ENCODE results near the gene LY86.

The LY86 gene

GRCh38 chr6:6619021-6619794 is 30.7 kb downstream of the LY86 start:
- H3K27ac ChIP-seq (ENCODE audit: insufficient read depth, low read depth, low read length, poor library complexity, severe bottlenecking), result no peak overlapping the region
- no peaks in the 10 kb centered on the region for H3K36me3 ChIP-seq (ENCODE audit: control insufficient read depth, insufficient read depth, low read length)
- 90 to 91% methylated on average over 8 of the region's 8 CpGs for WGBS, 2 experiments
- no peak overlapping the region for H3K4me3 ChIP-seq (ENCODE audit: insufficient read depth, low read depth, low read length)
- H3K9me3 ChIP-seq (ENCODE audit: control insufficient read depth, low read length), result no peaks in the 10 kb centered on the region
- H3K4me1 ChIP-seq (ENCODE audit: control insufficient read depth, insufficient read depth, low read length), result peaks cover 5% of the 10 kb centered on the region
- H3K27me3 ChIP-seq (ENCODE audit: control insufficient read depth, insufficient read depth, low read length, poor library complexity, severe bottlenecking), result no peaks in the 10 kb centered on the region

- Histone ChIP-seq H3K4me1 (ENCODE audit: control insufficient read depth, insufficient read depth, low read length) (peaks cover 5% of the 10 kb centered on the region), H3K36me3 (ENCODE audit: control insufficient read depth, insufficient read depth, low read length) (no peaks in the 10 kb centered on the region), H3K27me3 (ENCODE audit: control insufficient read depth, insufficient read depth, low read length, poor library complexity, severe bottlenecking) (no peaks in the 10 kb centered on the region), H3K9me3 (ENCODE audit: control insufficient read depth, low read length) (no peaks in the 10 kb centered on the region), H3K4me3 (ENCODE audit: insufficient read depth, low read depth, low read length) (no peak overlapping the region), H3K27ac (ENCODE audit: insufficient read depth, low read depth, low read length, poor library complexity, severe bottlenecking) (no peak overlapping the region)
- 95% methylated on average over 9 of the region's 9 CpGs for WGBS, 2 experiments
These were observed 32.4 kb downstream of the LY86 start for GRCh38 chr6:6620766-6621425.

- no peaks in the 10 kb centered on the region for H3K9me3 ChIP-seq (ENCODE audit: control insufficient read depth, low read length)
- H3K4me3 ChIP-seq (ENCODE audit: insufficient read depth, low read depth, low read length), result no peak overlapping the region
- no peaks in the 10 kb centered on the region for H3K27me3 ChIP-seq (ENCODE audit: control insufficient read depth, insufficient read depth, low read length, poor library complexity, severe bottlenecking)
- no peaks in the 10 kb centered on the region for H3K36me3 ChIP-seq (ENCODE audit: control insufficient read depth, insufficient read depth, low read length)
- peaks cover 5% of the 10 kb centered on the region for H3K4me1 ChIP-seq (ENCODE audit: control insufficient read depth, insufficient read depth, low read length)
- no peak overlapping the region for H3K27ac ChIP-seq (ENCODE audit: insufficient read depth, low read depth, low read length, poor library complexity, severe bottlenecking)
- 89 to 92% methylated on average over 1 of the region's 1 CpG for WGBS, 2 experiments
These were observed 34.0 kb downstream of the LY86 start for GRCh38 chr6:6622501-6622900.

GRCh38 chr6:6623553-6623952 is 35.0 kb downstream of the LY86 start:
- no peak overlapping the region for H3K4me3 ChIP-seq (ENCODE audit: insufficient read depth, low read depth, low read length)
- peaks cover 5% of the 10 kb centered on the region for H3K4me1 ChIP-seq (ENCODE audit: control insufficient read depth, insufficient read depth, low read length)
- H3K27ac ChIP-seq (ENCODE audit: insufficient read depth, low read depth, low read length, poor library complexity, severe bottlenecking), result no peak overlapping the region
- H3K27me3 ChIP-seq (ENCODE audit: control insufficient read depth, insufficient read depth, low read length, poor library complexity, severe bottlenecking), result no peaks in the 10 kb centered on the region
- WGBS, 2 experiments, result 93% methylated on average over 1 of the region's 1 CpG
- H3K36me3 ChIP-seq (ENCODE audit: control insufficient read depth, insufficient read depth, low read length), result no peaks in the 10 kb centered on the region
- no peaks in the 10 kb centered on the region for H3K9me3 ChIP-seq (ENCODE audit: control insufficient read depth, low read length)

GRCh38 chr6:6624269-6624990 is 35.9 kb downstream of the LY86 start:
- no peaks in the 10 kb centered on the region for H3K27me3 ChIP-seq (ENCODE audit: control insufficient read depth, insufficient read depth, low read length, poor library complexity, severe bottlenecking)
- H3K9me3 ChIP-seq (ENCODE audit: control insufficient read depth, low read length), result no peaks in the 10 kb centered on the region
- 88 to 90% methylated on average over 3 to 6 of the region's 6 CpGs for WGBS, 2 experiments
- H3K36me3 ChIP-seq (ENCODE audit: control insufficient read depth, insufficient read depth, low read length), result no peaks in the 10 kb centered on the region
- no peak overlapping the region for H3K4me3 ChIP-seq (ENCODE audit: insufficient read depth, low read depth, low read length)
- peaks cover 5% of the 10 kb centered on the region for H3K4me1 ChIP-seq (ENCODE audit: control insufficient read depth, insufficient read depth, low read length)
- H3K27ac ChIP-seq (ENCODE audit: insufficient read depth, low read depth, low read length, poor library complexity, severe bottlenecking), result no peak overlapping the region

GRCh38 chr6:6626187-6626586 is 37.7 kb downstream of the LY86 start:
- Histone ChIP-seq H3K36me3 (ENCODE audit: control insufficient read depth, insufficient read depth, low read length) (no peaks in the 10 kb centered on the region), H3K27me3 (ENCODE audit: control insufficient read depth, insufficient read depth, low read length, poor library complexity, severe bottlenecking) (no peaks in the 10 kb centered on the region), H3K4me3 (ENCODE audit: insufficient read depth, low read depth, low read length) (no peak overlapping the region), H3K9me3 (ENCODE audit: control insufficient read depth, low read length) (no peaks in the 10 kb centered on the region), H3K4me1 (ENCODE audit: control insufficient read depth, insufficient read depth, low read length) (peaks cover 5% of the 10 kb centered on the region), H3K27ac (ENCODE audit: insufficient read depth, low read depth, low read length, poor library complexity, severe bottlenecking) (no peak overlapping the region)
- 85 to 87% methylated on average over 6 of the region's 6 CpGs for WGBS, 2 experiments

GRCh38 chr6:6629402-6629801 is 40.9 kb downstream of the LY86 start:
- 87 to 97% methylated on average over 2 of the region's 2 CpGs for WGBS, 2 experiments
- H3K27me3 ChIP-seq (ENCODE audit: control insufficient read depth, insufficient read depth, low read length, poor library complexity, severe bottlenecking), result no peaks in the 10 kb centered on the region

GRCh38 chr6:6631053-6631452 is 42.5 kb downstream of the LY86 start:
- no peaks in the 10 kb centered on the region for H3K9me3 ChIP-seq (ENCODE audit: control insufficient read depth, low read length)
- H3K27me3 ChIP-seq (ENCODE audit: control insufficient read depth, insufficient read depth, low read length, poor library complexity, severe bottlenecking), result no peaks in the 10 kb centered on the region
- no peaks in the 10 kb centered on the region for H3K36me3 ChIP-seq (ENCODE audit: control insufficient read depth, insufficient read depth, low read length)
- no peak overlapping the region for H3K27ac ChIP-seq (ENCODE audit: insufficient read depth, low read depth, low read length, poor library complexity, severe bottlenecking)
- H3K4me3 ChIP-seq (ENCODE audit: insufficient read depth, low read depth, low read length), result no peak overlapping the region
- 80 to 82% methylated on average over 1 to 2 of the region's 3 CpGs for WGBS, 2 experiments
- H3K4me1 ChIP-seq (ENCODE audit: control insufficient read depth, insufficient read depth, low read length), result no peaks in the 10 kb centered on the region

More at GRCh38 chr6:6629402-6629801, 40.9 kb downstream of the LY86 start:
- Histone ChIP-seq H3K4me1 (ENCODE audit: control insufficient read depth, insufficient read depth, low read length) (no peaks in the 10 kb centered on the region), H3K4me3 (ENCODE audit: insufficient read depth, low read depth, low read length) (no peak overlapping the region), H3K36me3 (ENCODE audit: control insufficient read depth, insufficient read depth, low read length) (no peaks in the 10 kb centered on the region), H3K27ac (ENCODE audit: insufficient read depth, low read depth, low read length, poor library complexity, severe bottlenecking) (no peak overlapping the region), H3K9me3 (ENCODE audit: control insufficient read depth, low read length) (no peaks in the 10 kb centered on the region)

GRCh38 chr6:6631534-6632276 is 43.2 kb downstream of the LY86 start:
- no peaks in the 10 kb centered on the region for H3K9me3 ChIP-seq (ENCODE audit: control insufficient read depth, low read length)
- H3K27me3 ChIP-seq (ENCODE audit: control insufficient read depth, insufficient read depth, low read length, poor library complexity, severe bottlenecking), result no peaks in the 10 kb centered on the region
- H3K4me1 ChIP-seq (ENCODE audit: control insufficient read depth, insufficient read depth, low read length), result no peaks in the 10 kb centered on the region
- no peak overlapping the region for H3K4me3 ChIP-seq (ENCODE audit: insufficient read depth, low read depth, low read length)
- H3K36me3 ChIP-seq (ENCODE audit: control insufficient read depth, insufficient read depth, low read length), result no peaks in the 10 kb centered on the region
- no peak overlapping the region for H3K27ac ChIP-seq (ENCODE audit: insufficient read depth, low read depth, low read length, poor library complexity, severe bottlenecking)
- WGBS, 2 experiments, result 66 to 78% methylated on average over 2 of the region's 2 CpGs

Data from ectodermal cell (in vitro differentiated cells).